ENCODE measurements around the gene ATP6V0A1.
"Not testable (repeated sequence)": the region's sequence is repeated elsewhere in the genome, so short reads cannot be mapped to it uniquely, and the experiment has no call there.

ATP6V0A1 gene

GRCh38 chr17:42519546-42520491 lies 61.1 kb downstream of the ATP6V0A1 start:
- DNase-seq: peak; percentile 59 to 71 (median 69)

GRCh38 chr17:42520540-42520951 lies 61.9 kb downstream of the ATP6V0A1 start:
- peak in 2 of 3 donors; percentile 5 to 32 for DNase-seq

- peak in 1 of 3 donors; percentile 13 for DNase-seq
These were observed 62.4 kb downstream of the ATP6V0A1 start for GRCh38 chr17:42521036-42521435.

DNA sequence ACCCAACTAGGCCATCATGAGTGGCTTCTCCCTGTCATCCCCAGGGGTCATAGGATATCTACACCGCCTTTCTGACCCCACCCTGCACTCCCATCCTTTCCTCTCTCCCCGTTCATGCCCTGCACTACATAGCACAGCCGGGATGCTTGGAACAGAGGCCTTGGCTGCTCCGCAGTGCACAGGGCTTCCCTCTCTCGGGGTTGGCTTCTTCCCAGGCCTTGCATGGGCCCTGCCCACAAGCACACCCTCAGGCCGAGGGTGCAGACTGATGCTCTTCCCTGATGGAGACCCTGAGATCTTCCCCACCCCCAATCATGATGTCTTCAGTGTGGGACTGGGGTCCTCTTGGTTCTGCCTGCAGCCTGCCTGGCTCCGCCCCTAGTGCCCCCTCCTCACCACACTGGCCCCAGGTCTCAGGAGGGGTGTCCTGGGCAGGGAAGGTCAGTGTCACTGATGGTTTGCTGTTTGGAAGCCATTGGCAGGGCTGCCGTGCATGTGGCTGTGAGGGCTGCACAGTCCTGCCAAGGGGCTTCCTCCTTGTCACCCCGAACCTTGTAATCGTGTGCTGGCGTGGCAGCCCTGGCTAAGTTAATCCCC lies 63.1 kb downstream of the ATP6V0A1 start:
- no peak for DNase-seq

- DNase-seq: no peak
These were observed 63.6 kb downstream of the ATP6V0A1 start for GRCh38 chr17:42522263-42522790.

- DNase-seq: no peak
These were observed 64.2 kb downstream of the ATP6V0A1 start for GRCh38 chr17:42522798-42523278.

DNA sequence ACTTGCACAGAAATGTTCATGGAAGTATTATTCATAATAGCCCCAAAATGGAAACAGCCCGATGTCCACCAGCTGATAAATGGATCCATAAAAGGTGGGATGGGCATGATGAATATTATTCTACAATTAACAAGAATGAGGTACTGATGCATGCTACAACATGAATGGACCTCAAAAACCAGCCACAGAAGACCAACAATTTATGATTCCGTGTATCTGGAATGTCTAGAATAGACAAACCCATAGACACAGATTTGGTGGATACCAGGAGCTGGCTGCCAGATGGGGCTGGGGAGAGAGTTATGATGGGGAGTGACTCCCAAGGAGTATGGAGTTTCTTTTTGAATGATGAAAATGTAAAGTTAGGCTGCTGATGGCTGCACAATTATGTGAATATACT lies 66.5 kb downstream of the ATP6V0A1 start:
- no peak for DNase-seq

DNA sequence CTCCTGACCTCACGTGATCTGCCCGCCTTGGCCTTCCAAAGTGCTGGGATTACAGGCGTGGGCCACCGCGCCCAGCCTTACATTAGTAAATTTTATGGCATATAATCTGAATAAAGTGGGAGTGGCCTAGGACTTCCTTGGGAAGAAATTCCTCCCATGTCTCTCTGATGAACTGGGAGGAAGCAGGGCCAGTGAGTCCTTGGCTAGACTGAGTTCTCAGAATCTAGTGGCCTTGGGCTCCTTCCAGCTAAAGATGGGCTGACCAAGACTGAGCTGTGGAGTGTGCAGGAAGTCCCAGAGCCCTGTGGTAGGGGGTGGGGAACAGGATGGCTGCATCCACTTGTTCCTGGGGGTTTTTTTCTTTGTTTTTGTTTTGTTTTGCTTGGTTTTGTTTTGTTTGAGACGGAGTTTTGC lies 67.4 kb downstream of the ATP6V0A1 start:
- DNase-seq: no peak

DNA sequence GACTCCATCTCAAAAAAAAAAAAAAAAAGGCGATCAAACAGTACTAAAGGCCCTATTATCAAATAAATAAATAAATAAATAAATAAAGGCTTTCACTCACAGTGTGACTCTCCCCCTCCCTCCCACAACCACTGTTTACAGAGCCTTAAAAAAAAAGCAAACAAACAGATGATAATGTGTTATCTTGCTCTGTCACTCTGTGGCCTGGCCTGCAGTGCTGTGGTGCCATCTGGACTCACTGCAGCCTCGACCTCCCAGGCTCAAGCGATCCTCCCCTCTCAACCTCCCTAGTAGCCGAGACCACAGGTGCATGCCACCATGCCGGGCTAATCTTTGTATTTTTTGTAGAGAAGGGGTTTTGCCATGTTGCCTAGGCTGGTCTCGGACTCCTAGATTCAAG lies 69.3 kb downstream of the ATP6V0A1 start:
- DNase-seq: no peak

DNA sequence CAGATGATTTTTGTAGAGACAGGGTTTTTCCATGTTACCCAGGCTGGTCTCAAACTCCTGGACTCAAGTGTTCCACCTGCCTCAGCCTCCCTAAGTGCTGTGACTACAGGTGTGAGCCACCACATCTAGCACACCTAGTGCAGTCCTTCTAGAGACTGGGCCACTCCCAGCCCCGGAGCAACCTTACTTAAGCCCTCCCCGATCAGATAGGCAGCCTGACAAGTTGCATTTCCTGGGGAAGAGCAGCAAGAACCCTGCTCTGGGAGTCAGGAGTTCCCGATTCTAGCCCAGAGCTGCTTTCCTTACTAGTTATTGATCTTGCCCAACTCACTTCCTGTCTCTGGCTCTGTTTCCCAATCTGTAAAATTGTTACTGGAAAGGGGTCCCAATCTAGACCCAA lies 70.4 kb downstream of the ATP6V0A1 start:
- DNase-seq: peak in 1 of 3 donors; percentile 22

DNA sequence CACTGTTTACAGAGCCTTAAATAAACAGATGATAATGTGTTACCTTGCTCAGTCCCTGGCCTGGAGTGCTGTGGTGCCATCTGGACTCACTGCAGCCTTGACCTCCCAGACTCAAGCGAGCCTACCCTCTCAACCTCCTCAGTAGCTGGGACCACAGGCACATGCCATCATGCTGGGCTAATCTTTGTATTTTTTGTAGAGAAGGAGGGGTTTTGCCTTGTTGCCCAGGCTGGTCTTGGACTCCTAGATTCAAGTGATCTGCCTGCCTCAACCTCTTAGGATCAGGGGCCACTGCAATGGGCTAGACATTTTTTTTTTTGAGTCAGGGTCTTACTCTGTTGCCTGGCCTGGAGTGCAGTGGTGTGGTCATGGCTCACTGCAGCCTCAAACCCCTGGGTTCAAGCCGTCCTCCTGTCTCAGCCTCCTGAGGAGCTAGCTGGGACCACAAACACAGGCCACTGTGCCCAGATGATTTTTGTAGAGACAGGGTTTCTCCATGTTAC lies 72.3 kb downstream of the ATP6V0A1 start:
- no peak for DNase-seq

GRCh38 chr17:42531455-42532354 lies 73.0 kb downstream of the ATP6V0A1 start:
- DNase-seq: peak; percentile 76 to 89 (median 82)

- DNase-seq: no peak
These were observed 76.7 kb downstream of the ATP6V0A1 start for GRCh38 chr17:42535155-42536047.

DNA sequence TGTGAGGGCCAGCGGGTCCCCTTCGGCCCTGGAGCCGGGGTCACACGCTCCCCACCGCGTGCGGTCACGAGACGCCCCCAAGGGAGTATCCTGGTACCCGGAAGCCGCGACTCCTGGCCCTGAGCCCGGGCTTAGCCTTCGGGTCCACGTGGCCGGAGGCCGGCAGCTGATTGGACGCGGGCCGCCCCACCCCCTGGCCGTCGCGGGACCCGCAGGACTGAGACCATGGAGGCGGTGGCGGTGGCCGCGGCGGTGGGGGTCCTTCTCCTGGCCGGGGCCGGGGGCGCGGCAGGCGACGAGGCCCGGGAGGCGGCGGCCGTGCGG lies 77.3 kb downstream of the ATP6V0A1 start, which contains the start of gene NAGLU:
Gene NAGLU (plus strand): TSS at position 194 of the 324 bp plus-strand sequence. CDS start 32 bp downstream, at position 226.
- DNase-seq: peak; percentile 91 to 97 (median 95)

GRCh38 chr17:42536372-42537155 lies 77.9 kb downstream of the ATP6V0A1 start:
- DNase-seq: peak; percentile 80 to 91 (median 81)

- DNase-seq: no peak
These were observed 78.6 kb downstream of the ATP6V0A1 start for GRCh38 chr17:42537156-42537805.

DNA sequence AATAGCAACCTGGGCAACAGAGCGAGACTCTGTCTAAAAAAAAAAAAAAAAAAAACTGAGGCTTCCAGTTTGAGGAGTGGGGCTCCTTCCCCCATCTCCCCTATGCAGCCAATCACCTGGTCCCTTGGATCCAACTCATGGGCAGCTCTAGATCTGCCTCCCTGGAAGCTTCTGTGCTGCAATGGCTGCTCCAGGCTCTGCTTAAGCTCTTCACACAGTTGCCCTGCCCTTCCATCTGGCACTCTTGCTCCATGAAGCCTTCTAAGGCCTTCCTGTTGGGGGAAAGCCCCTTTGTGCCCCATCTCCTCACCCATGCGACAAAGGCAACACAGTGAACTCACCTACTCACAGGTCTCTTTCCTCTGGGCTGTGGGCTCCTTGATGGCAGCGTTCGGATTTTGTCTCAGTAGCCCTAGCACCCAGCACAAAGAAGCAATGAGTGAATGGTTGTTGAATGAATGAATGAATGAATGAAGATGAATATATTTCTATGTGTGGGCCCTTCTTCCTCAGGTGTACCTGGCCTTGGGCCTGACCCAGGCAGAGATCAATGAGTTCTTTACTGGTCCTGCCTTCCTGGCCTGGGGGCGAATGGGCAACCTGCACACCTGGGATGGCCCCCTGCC lies 79.3 kb downstream of the ATP6V0A1 start:
- no peak for DNase-seq

- no peak for DNase-seq
These were observed 79.8 kb downstream of the ATP6V0A1 start for GRCh38 chr17:42538482-42538881.

- not testable (repeated sequence) for DNase-seq
These were observed 81.9 kb downstream of the ATP6V0A1 start for GRCh38 chr17:42540558-42540957.

All from suppressor macrophage treated with lipopolysaccharide for 1 hour (primary cell).